GM12875 (cell line): ENCODE results near the gene CARD11.

Experiments
- H3K4me3 ChIP-seq: one replicate; pipeline ENCODE4 v1.5.1; 2011; ENCODE audit warnings: low read depth, low read length, control low read depth
- CTCF ChIP-seq: IDR thresholded peaks from 2 replicates; pipeline ENCODE4 v1.5.1; 2011; ENCODE audit warnings: low read depth, mild to moderate bottlenecking, control low read depth, inconsistent platforms, low read length, moderate library complexity, borderline replicate concordance; ENCODE audit not compliant: insufficient read depth

Gene CARD11

GRCh38 chr7:2903682-2904162, 139.9 kb downstream of the CARD11 start:
- TF ChIP-seq CTCF: no peak
- H3K4me3 ChIP-seq: no peak overlapping the region

GRCh38 chr7:2897023-2897422, 146.6 kb downstream of the CARD11 start:
- 0 out of 2 replicates have a peak, but pooled peaks have one; percentile 7 for TF ChIP-seq CTCF

GRCh38 chr7:2896131-2896530, 147.5 kb downstream of the CARD11 start:
- TF ChIP-seq CTCF: no peak
- no peak overlapping the region for H3K4me3 ChIP-seq

More at GRCh38 chr7:2897023-2897422, 146.6 kb downstream of the CARD11 start:
- no peak overlapping the region for H3K4me3 ChIP-seq

GRCh38 chr7:2894118-2894940, 149.3 kb downstream of the CARD11 start:
- peak overlapping the region; percentile 32 for H3K4me3 ChIP-seq
- TF ChIP-seq CTCF: no peak

- no peak overlapping the region for H3K4me3 ChIP-seq
- no peak for TF ChIP-seq CTCF
Measured at GRCh38 chr7:2893411-2893861, 150.2 kb downstream of the CARD11 start.

- no peak for TF ChIP-seq CTCF
- H3K4me3 ChIP-seq: no peak overlapping the region
Measured at GRCh38 chr7:2892549-2892948, 151.1 kb downstream of the CARD11 start.

GRCh38 chr7:2887816-2888215, 155.9 kb downstream of the CARD11 start:
- TF ChIP-seq CTCF: no peak
- no peak overlapping the region for H3K4me3 ChIP-seq
